IMR-90 (cell line): ENCODE measurements around the gene ARRB1.

Source experiments
- FOS ChIP-seq: fragments of 150-350 bp; IDR thresholded peaks from 2 replicates; pipeline ENCODE4 v1.6.1; 2016; ENCODE audit warnings: low read depth, low read length
- MAFK ChIP-seq: IDR thresholded peaks from 2 replicates; pipeline ENCODE4 v1.6.1; 2012; ENCODE audit warnings: low read depth, low read length, improper control_type of control experiment
- MAZ ChIP-seq: IDR thresholded peaks from 2 replicates; pipeline ENCODE4 v1.6.1; 2012; ENCODE audit warnings: low read depth, mild to moderate bottlenecking, low read length, improper control_type of control experiment, moderate library complexity, borderline replicate concordance
- MXI1 ChIP-seq: IDR thresholded peaks from 2 replicates; pipeline ENCODE4 v1.6.1; 2012; ENCODE audit warnings: low read depth, mild to moderate bottlenecking, low read length, moderate library complexity, borderline replicate concordance
- NFE2L2 ChIP-seq: fragments of 150-350 bp; IDR thresholded peaks from 2 replicates; pipeline ENCODE4 v1.6.1; 2016; ENCODE audit warnings: low read depth, mild to moderate bottlenecking, low read length
- POLR2A ChIP-seq: IDR thresholded peaks from 2 replicates; pipeline ENCODE4 v1.6.1; 2012; ENCODE audit warnings: mild to moderate bottlenecking, low read depth, low read length
- RAD21 ChIP-seq: IDR thresholded peaks from 2 replicates; pipeline ENCODE4 v1.6.1; 2012; ENCODE audit warnings: low read length, improper control_type of control experiment
- RFX5 ChIP-seq: IDR thresholded peaks from 2 replicates; pipeline ENCODE4 v1.8.0; 2012; ENCODE audit warnings: low read depth, mild to moderate bottlenecking, low read length, moderate library complexity
- TF ChIP-seq, protein P1 (sequence below): conservative IDR thresholded peaks from 2 replicates; pipeline ENCODE4 v1.5.1; 2012; ENCODE audit warnings: mild to moderate bottlenecking, low read depth, low read length, improper control_type of control experiment

- TF ChIP-seq, protein P1, sequence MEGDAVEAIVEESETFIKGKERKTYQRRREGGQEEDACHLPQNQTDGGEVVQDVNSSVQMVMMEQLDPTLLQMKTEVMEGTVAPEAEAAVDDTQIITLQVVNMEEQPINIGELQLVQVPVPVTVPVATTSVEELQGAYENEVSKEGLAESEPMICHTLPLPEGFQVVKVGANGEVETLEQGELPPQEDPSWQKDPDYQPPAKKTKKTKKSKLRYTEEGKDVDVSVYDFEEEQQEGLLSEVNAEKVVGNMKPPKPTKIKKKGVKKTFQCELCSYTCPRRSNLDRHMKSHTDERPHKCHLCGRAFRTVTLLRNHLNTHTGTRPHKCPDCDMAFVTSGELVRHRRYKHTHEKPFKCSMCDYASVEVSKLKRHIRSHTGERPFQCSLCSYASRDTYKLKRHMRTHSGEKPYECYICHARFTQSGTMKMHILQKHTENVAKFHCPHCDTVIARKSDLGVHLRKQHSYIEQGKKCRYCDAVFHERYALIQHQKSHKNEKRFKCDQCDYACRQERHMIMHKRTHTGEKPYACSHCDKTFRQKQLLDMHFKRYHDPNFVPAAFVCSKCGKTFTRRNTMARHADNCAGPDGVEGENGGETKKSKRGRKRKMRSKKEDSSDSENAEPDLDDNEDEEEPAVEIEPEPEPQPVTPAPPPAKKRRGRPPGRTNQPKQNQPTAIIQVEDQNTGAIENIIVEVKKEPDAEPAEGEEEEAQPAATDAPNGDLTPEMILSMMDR: no peak
- TF ChIP-seq FOS (no peak), RAD21 (no peak), POLR2A (no peak), MXI1 (no peak), MAZ (no peak), MAFK (no peak), RFX5 (no peak), NFE2L2 (no peak)
These were observed 112.6 kb downstream of the ARRB1 start for GRCh38 chr11:75238595-75239440.
